Measurements from ENCODE around the gene MAGEB10. TPM values are rescaled to one million over a fixed set of nuclear protein-coding genes. Genes with fewer than 3 reads are reported as not detected.

Gene MAGEB10
- total RNA-seq (not detected), polyA plus RNA-seq (ENCODE audit: insufficient read length in 6 of 6) (under 1 TPM in 3 of 6 donors, not detected in 3; 0.07 to 0.10 (median 0.10) TPM)
- long read RNA-seq, donor 1 = 0 reads
- long read RNA-seq, donor 2 = 0 reads
- long read RNA-seq, donor 3 = 0 reads
- long read RNA-seq, donor 4 = 0 reads
- long read RNA-seq, donor 5 = 0 reads
- long read RNA-seq, donor 6 = 0 reads
- long read RNA-seq, donor 7 = 0 reads
- long read RNA-seq, donor 8 = 0 reads
- long read RNA-seq, donor 9 = 0 reads
- long read RNA-seq, donor 10 = 0 reads
- long read RNA-seq, donor 11 = 0 reads
- long read RNA-seq, donor 12 = 0 reads

- TF ChIP-seq CTCF (IDR thresholded peaks at IDR 0.05) = no peak
- H3K4me1 ChIP-seq = no peaks in the 10 kb centered on the region
- no peak for ATAC-seq
- DNase-seq = no peak
- H3K27me3 ChIP-seq = no peaks in the 10 kb centered on the region
- intact Hi-C loops (cut with DNase I) = no loop called here
- H3K4me3 ChIP-seq = no peak within 1 kb of the TSS
- H3K36me3 ChIP-seq = no peaks in the 10 kb centered on the region
- H3K27ac ChIP-seq = no peak within 1 kb of the TSS
- H3K9me3 ChIP-seq = no peaks in the 10 kb centered on the region
Measured at GRCh38 chrX:27807690-27808089, at the start of gene MAGEB10. MAGEB10 (plus strand) TSS chrX:27807990; CDS start chrX:27821307, 13,317 bp downstream.

GRCh38 chrX:27765718-27766117 lies 42.1 kb upstream of the MAGEB10 start:
- Histone ChIP-seq H3K9me3 (peaks cover 0 to 2% of the 10 kb centered on the region in 2 donors), H3K27me3 (no peaks in the 10 kb centered on the region), H3K4me1 (no peaks in the 10 kb centered on the region), H3K36me3 (no peaks in the 10 kb centered on the region), H3K4me3 (no peak overlapping the region), H3K27ac (no peak overlapping the region)
- ATAC-seq (no peak), DNase-seq (no peak)
- intact Hi-C loops (cut with DNase I) = no loop called here
- TF ChIP-seq CTCF (IDR thresholded peaks at IDR 0.05) = no peak

- no peak for ATAC-seq
- Histone ChIP-seq H3K36me3 (no peaks in the 10 kb centered on the region), H3K4me1 (no peaks in the 10 kb centered on the region), H3K4me3 (no peak overlapping the region), H3K27ac (no peak overlapping the region), H3K27me3 (no peaks in the 10 kb centered on the region), H3K9me3 (peaks cover 0 to 2% of the 10 kb centered on the region in 2 donors)
- intact Hi-C loops (cut with DNase I) = no loop called here
- DNase-seq = no peak
- TF ChIP-seq CTCF (IDR thresholded peaks at IDR 0.05) = no peak
Measured at GRCh38 chrX:27767387-27767786, 40.4 kb upstream of the MAGEB10 start.

- H3K4me1 ChIP-seq = no peaks in the 10 kb centered on the region
- H3K4me3 ChIP-seq = no peak overlapping the region
- H3K36me3 ChIP-seq = no peaks in the 10 kb centered on the region
- no peak for ATAC-seq
- H3K27ac ChIP-seq = no peak overlapping the region
- H3K9me3 ChIP-seq = no peaks in the 10 kb centered on the region
- no peaks in the 10 kb centered on the region for H3K27me3 ChIP-seq
- intact Hi-C loops (cut with DNase I) = no loop called here
- no peak for TF ChIP-seq CTCF (IDR thresholded peaks at IDR 0.05)
- DNase-seq = no peak
Measured at GRCh38 chrX:27775984-27776383, 31.8 kb upstream of the MAGEB10 start.

- Histone ChIP-seq H3K9me3 (no peaks in the 10 kb centered on the region), H3K4me1 (no peaks in the 10 kb centered on the region), H3K4me3 (no peak overlapping the region), H3K27me3 (peaks cover 0 to 4% of the 10 kb centered on the region in 2 donors), H3K27ac (no peak overlapping the region), H3K36me3 (no peaks in the 10 kb centered on the region)
- intact Hi-C loops (cut with DNase I) = no loop called here
- no peak for TF ChIP-seq CTCF (IDR thresholded peaks at IDR 0.05)
- DNase-seq = peak in 1 of 4 donors; percentile 3
- peak; percentile 78 for ATAC-seq
Measured at GRCh38 chrX:27796640-27797257, 11.0 kb upstream of the MAGEB10 start.

All from left lung (tissue), 14 donors.